MM.1S (cell line): ENCODE data around the gene FIGLA.
A peak's percentile ranks its signal among the peaks of the same experiment; 100 is the strongest.

Experiments
- DNase-seq: peaks from one replicate; pipeline ENCODE4 v3.0.0-alpha.2; 2015
- H2AFZ ChIP-seq: fragments of 300-600 bp; sonication (generic); 2 replicates; pipeline ENCODE4 v1.6.0; 2016; ENCODE audit warnings: antibody characterized with exemption, low read length
- H3F3A ChIP-seq: fragments of 300-600 bp; sonication (generic); 2 replicates; pipeline ENCODE4 v1.6.1; 2016; ENCODE audit warnings: mild to moderate bottlenecking, antibody characterized with exemption, low read length, moderate library complexity, mixed read lengths; ENCODE audit not compliant: insufficient read depth
- H3K27ac ChIP-seq: fragments of 300-600 bp; sonication (generic); 2 replicates; pipeline ENCODE4 v1.5.1; 2016; ENCODE audit warnings: mild to moderate bottlenecking, low read length
- H3K27me3 ChIP-seq: fragments of 300-600 bp; sonication (generic); replicated peaks from 2 replicates; pipeline ENCODE4 v1.6.0; 2016; ENCODE audit warnings: low read length; ENCODE audit not compliant: insufficient read depth
- H3K36me3 ChIP-seq: fragments of 300-600 bp; sonication (generic); replicated peaks from 2 replicates; pipeline ENCODE4 v1.6.1; 2016; ENCODE audit warnings: mild to moderate bottlenecking, low read length, mixed read lengths; ENCODE audit not compliant: insufficient read depth
- H3K4me1 ChIP-seq: fragments of 300-600 bp; sonication (generic); 2 replicates; pipeline ENCODE4 v1.6.1; 2016; ENCODE audit warnings: low read length, mixed read lengths
- H3K4me2 ChIP-seq: fragments of 300-600 bp; sonication (generic); 2 replicates; pipeline ENCODE4 v1.6.0; 2016; ENCODE audit warnings: low read depth, low read length
- H3K4me3 ChIP-seq: fragments of 300-600 bp; sonication (generic); 2 replicates; pipeline ENCODE4 v1.5.1; 2016; ENCODE audit warnings: low read length, mixed read lengths
- H3K79me2 ChIP-seq: fragments of 300-600 bp; sonication (generic); 2 replicates; pipeline ENCODE4 v1.6.1; 2016; ENCODE audit warnings: mixed run types, low read length, mixed read lengths
- H3K9ac ChIP-seq: fragments of 300-600 bp; sonication (generic); 2 replicates; pipeline ENCODE4 v1.6.1; 2016; ENCODE audit warnings: low read length, mixed read lengths
- H3K9me2 ChIP-seq: fragments of 300-600 bp; sonication (generic); replicated peaks from 2 replicates; pipeline ENCODE4 v1.6.1; 2016; ENCODE audit warnings: mild to moderate bottlenecking, low read length, mixed read lengths; ENCODE audit not compliant: insufficient read depth
- H3K9me3 ChIP-seq: fragments of 300-600 bp; sonication (generic); replicated peaks from 2 replicates; pipeline ENCODE4 v1.6.1; 2016; ENCODE audit warnings: mild to moderate bottlenecking, low read length, mixed read lengths; ENCODE audit not compliant: insufficient read depth
- H4K20me1 ChIP-seq: fragments of 300-600 bp; sonication (generic); 2 replicates; pipeline ENCODE4 v1.6.1; 2016; ENCODE audit warnings: mild to moderate bottlenecking, low read length, moderate library complexity, mixed read lengths; ENCODE audit not compliant: insufficient read depth
- EZH2 ChIP-seq: fragments of 300-600 bp; sonication (generic); optimal IDR thresholded peaks from 2 replicates; pipeline ENCODE3; 2017; ENCODE audit warnings: low read depth, mild to moderate bottlenecking, antibody characterized with exemption, low read length, mixed read lengths
- EZH2phosphoT487 ChIP-seq: fragments of 300-600 bp; sonication (generic); IDR thresholded peaks from 2 replicates; pipeline ENCODE4 v1.6.1; 2018; ENCODE audit warnings: antibody characterized with exemption, low read length
- TF ChIP-seq, protein P1 (sequence below): fragments of 300-600 bp; sonication (generic); IDR thresholded peaks from 2 replicates; pipeline ENCODE4 v1.5.1; 2016; ENCODE audit warnings: antibody characterized with exemption, low read length, mixed read lengths

FIGLA gene

DNA sequence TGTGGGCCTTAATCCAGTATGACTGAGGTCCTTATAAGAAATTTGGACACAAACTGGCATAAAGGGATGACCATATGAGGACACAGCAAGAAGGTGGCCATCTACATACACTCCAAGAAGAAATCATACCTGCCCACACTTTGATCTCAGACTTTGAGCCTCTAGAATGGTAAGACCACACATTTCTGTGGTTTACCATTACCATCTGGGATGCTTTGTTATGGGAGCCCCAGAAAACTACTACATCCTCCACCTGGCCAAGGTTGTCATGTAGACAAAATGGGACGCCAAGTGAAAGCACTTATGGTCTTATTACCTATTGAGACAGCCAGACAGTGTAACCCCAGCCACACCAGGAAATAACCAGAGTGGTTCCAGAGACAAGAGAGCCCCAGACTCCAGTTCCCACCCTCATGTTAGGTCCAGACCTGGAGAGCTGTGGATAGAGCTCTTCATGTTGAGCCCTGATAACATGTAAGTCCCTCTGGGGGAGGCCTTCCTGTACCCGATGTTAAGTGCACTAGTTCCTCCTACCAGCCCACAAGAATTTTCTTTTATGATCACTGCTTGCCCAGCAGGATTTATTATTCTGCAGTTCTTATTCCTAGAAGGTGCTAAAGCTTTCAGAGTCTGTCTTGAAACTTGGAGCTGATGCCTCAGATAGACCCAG is 17.8 kb downstream of the FIGLA start:
- Histone ChIP-seq H3K36me3 (no peaks in the 10 kb centered on the region), H3K27me3 (0 out of 2 replicates have a peak, but pooled peaks cover 5% of the 10 kb centered on the region), H3K9me3 (no peaks in the 10 kb centered on the region), H3K4me1 (peaks cover 6% of the 10 kb centered on the region), H3K27ac (no peak overlapping the region), H3K4me3 (no peak overlapping the region), H4K20me1 (no peaks in the 10 kb centered on the region), H3F3A (no peaks in the 10 kb centered on the region), H3K4me2 (no peak overlapping the region), H3K9ac (no peak overlapping the region), H3K79me2 (no peaks in the 10 kb centered on the region), H3K9me2 (no peaks in the 10 kb centered on the region), H2AFZ (no peak overlapping the region)
- DNase-seq: peak; percentile 87
- TF ChIP-seq EZH2 (no peak), EZH2phosphoT487 (no peak)
- TF ChIP-seq, protein P1, sequence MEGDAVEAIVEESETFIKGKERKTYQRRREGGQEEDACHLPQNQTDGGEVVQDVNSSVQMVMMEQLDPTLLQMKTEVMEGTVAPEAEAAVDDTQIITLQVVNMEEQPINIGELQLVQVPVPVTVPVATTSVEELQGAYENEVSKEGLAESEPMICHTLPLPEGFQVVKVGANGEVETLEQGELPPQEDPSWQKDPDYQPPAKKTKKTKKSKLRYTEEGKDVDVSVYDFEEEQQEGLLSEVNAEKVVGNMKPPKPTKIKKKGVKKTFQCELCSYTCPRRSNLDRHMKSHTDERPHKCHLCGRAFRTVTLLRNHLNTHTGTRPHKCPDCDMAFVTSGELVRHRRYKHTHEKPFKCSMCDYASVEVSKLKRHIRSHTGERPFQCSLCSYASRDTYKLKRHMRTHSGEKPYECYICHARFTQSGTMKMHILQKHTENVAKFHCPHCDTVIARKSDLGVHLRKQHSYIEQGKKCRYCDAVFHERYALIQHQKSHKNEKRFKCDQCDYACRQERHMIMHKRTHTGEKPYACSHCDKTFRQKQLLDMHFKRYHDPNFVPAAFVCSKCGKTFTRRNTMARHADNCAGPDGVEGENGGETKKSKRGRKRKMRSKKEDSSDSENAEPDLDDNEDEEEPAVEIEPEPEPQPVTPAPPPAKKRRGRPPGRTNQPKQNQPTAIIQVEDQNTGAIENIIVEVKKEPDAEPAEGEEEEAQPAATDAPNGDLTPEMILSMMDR: no peak

DNA sequence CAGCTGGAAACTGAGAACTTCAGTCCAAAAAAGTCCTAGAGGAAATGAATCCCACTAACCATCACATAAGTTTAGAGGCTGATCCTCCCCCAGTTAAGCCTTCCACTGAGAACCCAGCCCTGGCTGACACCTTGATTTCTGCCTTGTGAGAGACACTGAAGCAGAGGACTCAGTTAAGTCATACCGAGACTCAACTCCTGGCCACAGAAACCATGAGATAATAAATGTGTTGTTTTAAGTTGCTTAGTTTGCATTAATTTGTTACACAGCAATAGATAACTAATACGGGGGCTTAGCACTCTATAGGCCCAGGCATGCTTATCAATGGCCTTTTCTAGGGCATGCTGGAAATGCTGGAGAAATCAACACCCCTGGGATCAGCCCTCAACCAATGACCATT is 19.0 kb downstream of the FIGLA start:
- H3K4me1 ChIP-seq: peaks cover 11% of the 10 kb centered on the region
- H2AFZ ChIP-seq: no peak overlapping the region
- no peaks in the 10 kb centered on the region for H3K36me3 ChIP-seq
- H3K27me3 ChIP-seq: 0 out of 2 replicates have a peak, but pooled peaks cover 5% of the 10 kb centered on the region
- no peak overlapping the region for H3K4me2 ChIP-seq
- no peaks in the 10 kb centered on the region for H3F3A ChIP-seq
- TF ChIP-seq, protein P1: no peak
- TF ChIP-seq EZH2phosphoT487: no peak
- TF ChIP-seq EZH2: no peak
- H3K9me2 ChIP-seq: no peaks in the 10 kb centered on the region
- no peak overlapping the region for H3K9ac ChIP-seq
- no peak overlapping the region for H3K27ac ChIP-seq
- no peak for DNase-seq
- H3K9me3 ChIP-seq: no peaks in the 10 kb centered on the region
- no peaks in the 10 kb centered on the region for H3K79me2 ChIP-seq
- H3K4me3 ChIP-seq: no peak overlapping the region
- no peaks in the 10 kb centered on the region for H4K20me1 ChIP-seq

DNA sequence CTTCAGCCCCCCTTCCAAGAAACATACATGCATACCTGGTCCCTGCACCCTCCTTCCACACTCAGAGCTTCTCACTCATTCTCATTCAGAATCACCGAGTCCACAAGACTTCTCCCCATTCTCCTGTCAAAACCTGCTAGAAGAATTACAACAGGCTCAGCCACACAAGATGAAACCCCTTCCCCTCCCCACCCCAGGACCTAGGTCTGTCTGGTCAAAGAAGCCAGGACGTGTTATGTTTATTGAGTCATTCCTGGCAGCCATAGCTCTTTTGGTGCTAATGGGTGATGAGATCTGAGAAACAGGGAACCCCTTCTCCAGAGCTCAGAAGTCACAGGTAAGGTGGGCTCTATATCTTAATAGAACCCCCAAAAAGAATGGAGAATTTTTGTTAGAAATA is 21.0 kb downstream of the FIGLA start:
- H3K9ac ChIP-seq: no peak overlapping the region
- no peaks in the 10 kb centered on the region for H3K36me3 ChIP-seq
- H3K79me2 ChIP-seq: peaks cover 3% of the 10 kb centered on the region; the same call in 1 of the 2 replicates
- no peaks in the 10 kb centered on the region for H3F3A ChIP-seq
- H3K9me3 ChIP-seq: no peaks in the 10 kb centered on the region
- H4K20me1 ChIP-seq: no peaks in the 10 kb centered on the region
- TF ChIP-seq, protein P1: no peak
- TF ChIP-seq EZH2: no peak
- no peak for TF ChIP-seq EZH2phosphoT487
- no peak overlapping the region for H3K4me2 ChIP-seq
- H2AFZ ChIP-seq: no peak overlapping the region
- H3K27me3 ChIP-seq: 0 out of 2 replicates have a peak, but pooled peaks cover 4% of the 10 kb centered on the region
- no peak for DNase-seq
- H3K27ac ChIP-seq: no peak overlapping the region
- H3K4me3 ChIP-seq: no peak overlapping the region
- H3K4me1 ChIP-seq: peaks cover 12% of the 10 kb centered on the region
- no peaks in the 10 kb centered on the region for H3K9me2 ChIP-seq
